Measurements from ENCODE around the gene ISLR.

Gene ISLR

GRCh38 chr15:74211656-74212055, 38.1 kb downstream of the ISLR start:
- no peak for DNase-seq (ENCODE audit: low read depth in 3 of 3)

- no peak for DNase-seq (ENCODE audit: low read depth in 3 of 3)
Observed at GRCh38 chr15:74212494-74212893, 39.0 kb downstream of the ISLR start.

- no peak for DNase-seq (ENCODE audit: low read depth in 3 of 3)
Observed at GRCh38 chr15:74213858-74214284, 40.4 kb downstream of the ISLR start.

GRCh38 chr15:74214324-74215021, 41.0 kb downstream of the ISLR start:
- no peak for DNase-seq (ENCODE audit: low read depth in 3 of 3)

- no peak for DNase-seq (ENCODE audit: low read depth in 3 of 3)
Observed at GRCh38 chr15:74215958-74216357, 42.4 kb downstream of the ISLR start.

- DNase-seq (ENCODE audit: low read depth in 3 of 3), result no peak
Observed at GRCh38 chr15:74216949-74217348, 43.4 kb downstream of the ISLR start.

GRCh38 chr15:74217907-74218885, 44.7 kb downstream of the ISLR start:
- no peak for DNase-seq (ENCODE audit: low read depth in 3 of 3)

- DNase-seq (ENCODE audit: low read depth in 3 of 3), result no peak
Observed at GRCh38 chr15:74220475-74221248, 47.2 kb downstream of the ISLR start.

GRCh38 chr15:74221399-74222239, 48.1 kb downstream of the ISLR start:
- DNase-seq (ENCODE audit: low read depth in 3 of 3), result no peak

GRCh38 chr15:74222240-74223119, 49.0 kb downstream of the ISLR start:
- DNase-seq (ENCODE audit: low read depth in 3 of 3), result no peak

- DNase-seq (ENCODE audit: low read depth in 3 of 3), result no peak
Observed at GRCh38 chr15:74225928-74226327, 52.4 kb downstream of the ISLR start.

Measured in stimulated activated CD4-positive, alpha-beta T cell treated with anti-CD3 and anti-CD28 coated beads, TNF-alpha, amount 100 ng/mL, for 24 hours (primary cell).